ENCODE measurements around the gene TSGA10IP.

TSGA10IP gene

DNA sequence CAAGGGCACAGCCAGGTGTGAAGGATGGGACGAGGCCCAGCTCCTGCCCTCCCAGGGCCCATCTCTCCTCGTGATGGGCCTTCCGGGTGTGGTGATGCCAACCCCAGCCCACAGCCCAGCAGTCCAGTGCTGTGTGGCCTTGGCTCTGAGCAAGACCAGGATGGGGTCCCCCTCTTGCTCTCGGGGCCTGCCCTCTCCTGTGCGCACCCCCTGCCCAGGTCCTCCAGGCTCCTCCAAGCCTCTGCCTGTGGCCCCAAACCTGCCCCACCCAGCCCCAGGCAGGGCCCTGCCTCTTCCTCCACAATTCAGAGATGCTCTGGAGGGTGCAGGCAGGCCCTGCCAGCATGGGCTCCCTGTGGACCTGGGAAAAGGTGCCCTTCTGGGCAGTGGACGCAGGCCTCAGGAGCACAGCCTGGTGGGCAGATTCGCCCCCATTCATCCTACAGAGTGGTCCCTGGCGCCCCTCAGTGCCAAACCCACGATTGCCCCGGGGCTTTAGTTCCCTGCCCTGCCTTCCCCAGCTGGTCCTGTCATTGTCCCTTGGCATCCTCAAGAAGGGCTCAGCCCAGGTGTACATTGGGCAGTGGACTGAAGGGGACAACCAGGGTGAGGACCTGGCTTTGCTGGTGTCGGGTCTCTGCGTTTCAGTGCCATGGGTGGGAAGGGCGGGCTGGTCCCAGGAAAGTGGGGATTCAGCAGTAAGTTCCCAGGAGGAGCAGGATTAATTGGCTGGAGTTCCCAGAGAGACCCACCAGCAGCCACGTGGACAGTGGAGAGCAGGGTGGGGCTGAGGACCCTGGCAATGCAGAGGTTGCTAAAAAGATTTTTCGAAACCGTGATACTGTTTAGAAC is 36.9 kb downstream of the TSGA10IP start:
- TF ChIP-seq, protein P1, sequence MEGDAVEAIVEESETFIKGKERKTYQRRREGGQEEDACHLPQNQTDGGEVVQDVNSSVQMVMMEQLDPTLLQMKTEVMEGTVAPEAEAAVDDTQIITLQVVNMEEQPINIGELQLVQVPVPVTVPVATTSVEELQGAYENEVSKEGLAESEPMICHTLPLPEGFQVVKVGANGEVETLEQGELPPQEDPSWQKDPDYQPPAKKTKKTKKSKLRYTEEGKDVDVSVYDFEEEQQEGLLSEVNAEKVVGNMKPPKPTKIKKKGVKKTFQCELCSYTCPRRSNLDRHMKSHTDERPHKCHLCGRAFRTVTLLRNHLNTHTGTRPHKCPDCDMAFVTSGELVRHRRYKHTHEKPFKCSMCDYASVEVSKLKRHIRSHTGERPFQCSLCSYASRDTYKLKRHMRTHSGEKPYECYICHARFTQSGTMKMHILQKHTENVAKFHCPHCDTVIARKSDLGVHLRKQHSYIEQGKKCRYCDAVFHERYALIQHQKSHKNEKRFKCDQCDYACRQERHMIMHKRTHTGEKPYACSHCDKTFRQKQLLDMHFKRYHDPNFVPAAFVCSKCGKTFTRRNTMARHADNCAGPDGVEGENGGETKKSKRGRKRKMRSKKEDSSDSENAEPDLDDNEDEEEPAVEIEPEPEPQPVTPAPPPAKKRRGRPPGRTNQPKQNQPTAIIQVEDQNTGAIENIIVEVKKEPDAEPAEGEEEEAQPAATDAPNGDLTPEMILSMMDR (IDR thresholded peaks at IDR 0.05) = no peak

DNA sequence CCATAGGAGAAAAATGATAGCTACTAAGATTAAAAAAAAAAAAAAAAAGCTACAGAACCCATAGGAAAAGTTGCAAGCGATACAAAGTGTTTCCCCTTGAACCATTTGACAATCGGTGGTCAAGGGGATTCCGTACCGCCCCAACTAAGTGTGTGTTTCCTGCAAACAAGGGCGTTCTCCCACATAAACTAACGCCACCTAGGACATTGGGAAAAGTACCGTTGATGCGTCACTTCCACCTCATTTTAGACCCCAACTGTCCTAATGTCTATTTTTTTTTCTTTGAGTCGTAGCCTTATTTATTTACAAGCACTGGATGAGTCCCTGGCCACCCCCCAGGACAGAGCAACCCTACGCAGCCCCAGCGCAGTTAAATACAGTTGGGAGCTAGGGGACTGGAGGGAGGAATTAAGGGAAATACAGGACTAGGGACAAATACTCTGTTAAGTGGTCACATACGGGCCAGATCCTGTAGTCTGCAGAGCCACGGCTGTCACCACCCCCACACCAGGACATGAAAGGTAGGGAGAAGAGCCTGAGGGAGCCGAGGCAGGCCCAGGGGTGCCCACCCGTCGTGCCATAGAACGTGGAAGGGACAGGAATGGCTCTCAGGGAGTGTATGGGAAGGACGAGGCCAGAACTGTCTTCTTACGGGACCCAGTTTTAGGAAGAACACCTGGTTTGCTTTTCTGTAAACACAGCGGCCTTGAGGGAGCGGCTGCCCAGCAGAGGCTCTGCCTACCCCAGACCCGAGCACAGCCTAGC is 37.7 kb downstream of the TSGA10IP start:
- TF ChIP-seq, protein P1 (IDR thresholded peaks at IDR 0.05) = no peak

DNA sequence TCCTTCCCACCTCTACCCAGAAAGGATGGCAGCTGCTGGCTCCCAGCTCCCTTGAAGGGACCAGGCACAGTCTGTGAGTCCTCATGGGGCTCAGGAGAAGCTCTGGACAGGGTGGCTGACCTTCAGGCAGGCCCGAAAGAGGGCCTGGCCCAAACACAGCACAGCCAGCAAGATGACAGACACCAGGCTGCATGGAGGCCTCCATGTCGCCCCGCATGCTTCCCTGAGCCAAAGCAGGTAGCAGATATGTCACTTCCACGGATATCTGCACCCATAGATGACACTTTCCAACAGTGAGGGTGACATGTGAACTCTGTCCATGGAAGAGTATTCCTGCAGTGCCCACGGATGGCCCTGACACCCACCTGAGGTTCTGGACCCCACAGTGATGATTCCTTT is 38.3 kb downstream of the TSGA10IP start:
- TF ChIP-seq, protein P1 (IDR thresholded peaks at IDR 0.05) = no peak

DNA sequence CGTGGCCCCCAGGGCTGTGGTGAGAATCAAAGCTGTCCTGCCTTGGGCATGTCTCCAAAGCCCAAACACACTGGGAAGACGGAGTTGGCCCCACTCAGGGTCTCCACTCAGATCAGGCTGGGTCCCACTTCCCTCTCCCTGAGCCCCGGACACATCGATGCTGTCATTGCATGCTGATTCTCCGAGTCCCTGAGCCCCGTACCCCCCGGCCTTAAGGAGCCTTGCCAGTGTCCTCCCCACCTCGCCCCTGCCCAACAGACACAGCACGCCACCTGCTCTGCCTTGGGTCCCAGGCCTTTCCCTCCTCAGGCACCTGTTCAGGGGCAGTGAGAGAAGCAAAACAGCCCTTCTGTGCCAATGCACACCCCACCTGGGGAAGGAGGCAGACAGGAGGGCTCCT is 42.1 kb downstream of the TSGA10IP start:
- TF ChIP-seq, protein P1 (IDR thresholded peaks at IDR 0.05) = no peak

DNA sequence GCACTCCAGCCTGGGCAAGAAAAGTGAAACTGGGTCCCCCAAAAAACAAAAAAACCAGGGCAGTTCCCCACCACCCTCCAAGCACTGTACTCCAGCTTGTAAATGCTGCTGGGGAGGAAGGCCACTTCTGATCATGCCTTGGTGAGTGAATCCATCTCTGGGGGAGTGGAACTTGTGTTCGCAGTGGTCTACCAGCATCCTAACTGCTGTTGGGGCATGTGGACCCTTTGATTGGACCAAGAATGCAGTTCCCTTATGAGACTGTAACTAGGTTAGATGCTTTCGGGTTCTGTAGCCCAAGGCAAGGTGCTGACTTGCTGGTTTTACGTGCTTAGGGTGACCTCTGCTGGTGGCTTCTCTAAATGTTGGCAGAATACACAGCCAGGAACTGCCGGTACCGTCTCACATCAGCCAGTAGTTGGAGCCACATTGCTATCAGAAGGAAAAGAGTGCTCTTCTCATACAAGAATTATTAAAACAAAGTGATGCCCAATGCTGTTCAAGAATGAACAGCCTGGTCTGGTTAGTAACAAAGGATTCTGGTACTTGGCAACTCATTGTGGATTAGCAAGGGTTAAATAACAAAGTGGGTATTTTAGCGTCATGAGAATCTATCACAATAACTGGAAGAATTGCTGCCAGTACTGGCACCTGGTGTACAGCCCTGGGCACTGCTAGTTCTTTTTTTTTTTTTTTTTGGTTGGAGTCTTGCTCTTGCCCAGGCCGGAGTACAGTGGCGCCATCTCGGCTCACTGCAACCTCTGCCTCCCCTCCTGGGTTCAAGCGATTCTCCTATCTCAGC is 43.7 kb downstream of the TSGA10IP start:
- TF ChIP-seq, protein P1 (IDR thresholded peaks at IDR 0.05) = peak; percentile 99

DNA sequence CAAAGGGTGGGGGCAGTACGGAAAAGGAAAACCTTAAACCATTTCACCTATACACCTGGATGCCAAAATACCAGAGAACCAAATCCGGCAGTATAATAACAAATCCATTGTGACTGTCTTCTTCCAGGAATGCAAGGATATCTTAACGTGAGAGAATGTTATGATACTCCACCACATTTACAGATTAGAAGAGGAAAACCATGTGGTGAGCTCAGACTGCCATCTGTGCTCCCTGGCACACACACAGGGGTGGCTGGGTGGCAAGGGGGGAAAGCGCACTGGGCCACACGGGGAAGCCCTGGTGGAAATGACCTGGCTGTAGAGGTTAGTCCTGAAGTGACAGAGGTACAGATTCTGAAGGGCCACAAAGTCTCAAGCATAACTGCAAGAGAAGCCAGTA is 46.8 kb downstream of the TSGA10IP start:
- TF ChIP-seq, protein P1 (IDR thresholded peaks at IDR 0.05) = no peak

DNA sequence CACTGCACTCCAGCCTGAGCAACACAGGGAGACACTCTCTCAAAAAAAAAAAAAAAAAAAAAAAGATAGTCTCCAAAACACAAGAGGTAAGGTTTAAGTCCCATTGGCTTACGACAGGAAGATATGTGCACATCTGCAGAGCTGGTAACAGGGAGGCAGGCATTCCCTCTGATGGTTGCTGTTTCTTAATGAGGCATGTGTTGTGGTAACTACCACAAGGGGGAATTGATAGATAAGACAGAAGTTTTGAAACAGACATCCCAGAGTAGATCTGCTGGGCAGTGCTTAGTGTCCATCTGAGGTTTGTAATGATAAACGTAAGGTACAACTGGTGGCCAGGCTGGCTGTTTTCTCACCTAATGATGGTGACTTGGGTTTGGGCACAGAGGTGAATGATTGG is 52.0 kb downstream of the TSGA10IP start:
- TF ChIP-seq, protein P1 (IDR thresholded peaks at IDR 0.05) = no peak

Measured in LNCAP (cell line).